GM20000 (cell line): ENCODE measurements around the gene COX7B2.

Experiments used
- DNase-seq: peaks from one replicate; pipeline ENCODE4 v3.0.0; 2012; ENCODE audit warnings: low spot score
- CTCF ChIP-seq: IDR thresholded peaks from 2 replicates; pipeline ENCODE4 v1.5.1; 2012; ENCODE audit warnings: mild to moderate bottlenecking, control low read depth; ENCODE audit errors: extremely low read depth, missing control alignments

COX7B2 gene

GRCh38 chr4:46870411-46870810, 38.6 kb downstream of the COX7B2 start:
- no peak for TF ChIP-seq CTCF

GRCh38 chr4:46856333-46856732, 52.7 kb downstream of the COX7B2 start:
- no peak for DNase-seq
- no peak for TF ChIP-seq CTCF

More at GRCh38 chr4:46870411-46870810, 38.6 kb downstream of the COX7B2 start:
- no peak for DNase-seq

GRCh38 chr4:46852800-46853199, 56.2 kb downstream of the COX7B2 start:
- TF ChIP-seq CTCF: no peak
- no peak for DNase-seq

- TF ChIP-seq CTCF: no peak
Measured at GRCh38 chr4:46850026-46850425, 59.0 kb downstream of the COX7B2 start.

GRCh38 chr4:46844325-46844917, 64.6 kb downstream of the COX7B2 start:
- peak; percentile 68 for TF ChIP-seq CTCF
- DNase-seq: peak; percentile 40

More at GRCh38 chr4:46850026-46850425, 59.0 kb downstream of the COX7B2 start:
- no peak for DNase-seq

GRCh38 chr4:46839128-46839527, 69.9 kb downstream of the COX7B2 start:
- no peak for TF ChIP-seq CTCF
- DNase-seq: peak; percentile 11

- no peak for DNase-seq
- TF ChIP-seq CTCF: no peak
Measured at GRCh38 chr4:46837639-46838038, 71.4 kb downstream of the COX7B2 start.
